HepG2 (cell line): Measurements from ENCODE around the gene PIM3. TPM values are rescaled to one million over a fixed set of nuclear protein-coding genes. Genes with fewer than 3 reads are reported as not detected.

Experiments
- ATAC-seq: fragments of 200-7000 bp; cut with Tn5 transposase; 3 replicates; pipeline ENCODE4 v1.9.1; 2020; ENCODE audit warnings: mild to moderate bottlenecking, moderate library complexity
- BruUV-seq: library from RNA; stranded (reverse); fragments of 400-500 nt; replicated peaks from 2 replicates; lab custom pipeline; 2021; lab: Mats Ljungman, UMichigan
- CTCF ChIA-PET: fragments of 300-600 bp; formaldehyde crosslinking; extraction: SDS; loops from one replicate; lab custom pipeline; 2021; ENCODE audit warnings: low total read pairs, inconsistent platforms, low intra/inter-chr PET ratio; lab: Yijun Ruan, JAX
- POLR2A ChIA-PET: fragments of 350-600 bp; sonication (Branson Sonifier 250); formaldehyde crosslinking; loops from one replicate; lab custom pipeline; 2020; ENCODE audit warnings: antibody characterized with exemption, inconsistent platforms; lab: Yijun Ruan, JAX
- DNase-seq: peaks from one replicate; pipeline ENCODE4 v3.0.0-alpha.2; 2015; ENCODE audit warnings: low spot score
- FAIRE-seq: peaks from 3 replicates; lab custom pipeline; 2011; peaks lifted over from hg19 to GRCh38; lab: Jason Lieb, UNC
- H2AFZ ChIP-seq: one replicate; pipeline ENCODE4 v1.6.1; 2011; ENCODE audit warnings: low read length, inconsistent platforms
- H3K27ac ChIP-seq: fragments of 300-600 bp; 3 replicates; pipeline ENCODE4 v1.8.0; 2011; ENCODE audit warnings: mixed run types, mild to moderate bottlenecking, mixed read lengths, low read length, inconsistent platforms; ENCODE audit not compliant: insufficient read depth; ENCODE audit errors: extremely low read length
- H3K27me3 ChIP-seq, 2 experiments: fragments of 200-600 bp in 1 of 2; 2 replicates in 1 of 2; 3 replicates in 1 of 2; pipeline versions ENCODE4 v1.6.0 to v1.8.0; 2011; ENCODE audit warnings: low read length in 2 of 2, mild to moderate bottlenecking in 2 of 2, moderate library complexity in 2 of 2, inconsistent platforms in 1 of 2; ENCODE audit not compliant: insufficient read depth in 2 of 2, control insufficient read depth in 1 of 2
- H3K36me3 ChIP-seq, 2 experiments: fragments of 200-600 bp in 1 of 2; replicated peaks in 1 of 2; 2 replicates in 1 of 2; 3 replicates in 1 of 2; pipeline versions ENCODE4 v1.5.1 to v1.8.0; 2011; ENCODE audit warnings: low read length in 2 of 2, inconsistent platforms in 1 of 2; ENCODE audit not compliant: insufficient read depth in 2 of 2, control insufficient read depth in 1 of 2
- H3K4me1 ChIP-seq: 2 replicates; pipeline ENCODE4 v1.5.1; 2012; ENCODE audit warnings: low read length, inconsistent platforms; ENCODE audit not compliant: insufficient read depth
- H3K4me2 ChIP-seq: 2 replicates; pipeline ENCODE4 v1.6.0; 2011; ENCODE audit warnings: low read depth, low read length, inconsistent platforms
- H3K4me3 ChIP-seq, 3 experiments: fragments of 200-600 bp in 1 of 3; sonication (generic), shearing (Covaris generic) in 1 of 3; replicated peaks in 1 of 3; 2 replicates each; pipeline ENCODE4 v1.5.1; 2011 to 2016; ENCODE audit warnings: low read length in 3 of 3, inconsistent platforms in 2 of 3, low read depth in 2 of 3, mild to moderate bottlenecking in 2 of 3, control low read depth in 1 of 3, mixed read lengths in 1 of 3; ENCODE audit not compliant: insufficient read depth in 1 of 3
- H3K79me2 ChIP-seq: one replicate; pipeline ENCODE4 v1.6.1; 2011; ENCODE audit warnings: low read length, inconsistent platforms; ENCODE audit not compliant: insufficient read depth
- H3K9ac ChIP-seq: 2 replicates; pipeline ENCODE4 v1.6.0; 2011; ENCODE audit warnings: mild to moderate bottlenecking, low read depth, low read length, inconsistent platforms; ENCODE audit not compliant: insufficient read depth
- H3K9me3 ChIP-seq: 2 replicates; pipeline ENCODE4 v1.5.1; 2012; ENCODE audit warnings: mild to moderate bottlenecking, low read length
- H4K20me1 ChIP-seq: 2 replicates; pipeline ENCODE4 v1.6.0; 2011; ENCODE audit warnings: inconsistent platforms, mild to moderate bottlenecking, low read length, moderate library complexity; ENCODE audit not compliant: insufficient read depth
- ARID3A ChIP-seq: IDR thresholded peaks from 2 replicates; pipeline ENCODE4 v1.6.1; 2012; ENCODE audit warnings: low read depth, low read length, improper control_type of control experiment
- CERS6 ChIP-seq: sonication (generic); formaldehyde crosslinking; IDR thresholded peaks from 2 replicates; pipeline ENCODE4 v1.5.0; 2020; ENCODE audit warnings: missing genetic modification reagents
- DDIT3 ChIP-seq: sonication (generic); formaldehyde crosslinking; IDR thresholded peaks from 2 replicates; pipeline ENCODE4 v1.4.0; 2020; ENCODE audit warnings: mild to moderate bottlenecking, missing genetic modification reagents
- PRDM10 ChIP-seq: sonication (generic); formaldehyde crosslinking; IDR thresholded peaks from 2 replicates; pipeline ENCODE4 v1.4.0; 2020; ENCODE audit warnings: low read depth, missing genetic modification reagents
- RERE ChIP-seq: IDR thresholded peaks from 2 replicates; pipeline ENCODE4 v1.6.1; 2016; ENCODE audit warnings: low read depth, missing genetic modification reagents, missing compliant biosample characterization
- U2AF2 ChIP-seq: fragments of 200-400 bp; formaldehyde crosslinking; IDR thresholded peaks from 2 replicates; pipeline ENCODE4 v1.6.1; 2017; ENCODE audit warnings: low read depth, mild to moderate bottlenecking, low read length
- ZNF17 ChIP-seq: sonication (generic); formaldehyde crosslinking; IDR thresholded peaks from 2 replicates; pipeline ENCODE4 v1.5.0; 2020; ENCODE audit warnings: mild to moderate bottlenecking, missing genetic modification reagents
- ZNF546 ChIP-seq: sonication (generic); formaldehyde crosslinking; conservative IDR thresholded peaks from 2 replicates; pipeline ENCODE4 v1.8.1; 2023; ENCODE audit warnings: mild to moderate bottlenecking, missing genetic modification reagents
- WGBS: methylation state at CpG from one replicate; pipeline ENCODE4 v1.1.6; 2017; ENCODE audit warnings: low lambda C conversion rate; 5-methylcytosine and 5-hydroxymethylcytosine counted together
- in situ Hi-C: cut with HindIII; loops from 2 replicates; pipeline ENCODE4 v1.10.0; 2017; ENCODE audit warnings: low pct_unique_long_range_greater_than_20kb; ENCODE audit not compliant: extremely low pct_ligation_motif_present
- intact Hi-C: fragments of 100-400 bp; cut with micrococcal nuclease; formaldehyde crosslinking; loops from one replicate; pipeline ENCODE4 v1.10.0; 2022; ENCODE audit not compliant: unreplicated experiment
- polyA plus RNA-seq, 8 experiments: library from polyadenylated mRNA; depleted of rRNA in 3 of 8; stranded (reverse) in 7 of 8; unstranded in 1 of 8; fragments of >200 nt; fragmentation: Illumina TruSeq in 4 of 8; extraction: Trizol in 4 of 8; gene quantifications; 2 replicates each; pipeline versions ENCODE4 v1.2.1 to v1.2.3, GENCODE V29; 2011 to 2016; ENCODE audit warnings: low read depth in 4 of 8, missing spikeins in 1 of 8, mixed read lengths in 1 of 8; ENCODE audit not compliant: insufficient read depth in 1 of 8
- total RNA-seq, 5 experiments: library from RNA; depleted of rRNA; stranded (reverse); fragments of >200 nt; fragmentation: Illumina TruSeq; extraction: Trizol; gene quantifications; 2 replicates each; pipeline ENCODE4 v1.2.3, GENCODE V29; 2016; ENCODE audit warnings: low read depth in 1 of 5

PIM3 gene
- total and polyA plus RNA-seq, 2 of the 13 experiments (the other 11 are each of a cell fraction or from before 2014, with no cell fraction given), result 21.6 to 31.2 TPM

GRCh38 chr22:50010676-50011446 is 50.3 kb downstream of the PIM3 start:
- intact Hi-C loops (no loop called here), in situ Hi-C loops (no loop called here)
- H3K79me2 ChIP-seq, result no peaks in the 10 kb centered on the region
- 34% methylated on average over 30 of the region's 61 CpGs for WGBS
- no peak overlapping the region for H3K4me3 ChIP-seq
- ATAC-seq (no peak), FAIRE-seq (no peak), DNase-seq (no peak)
- BruUV-seq, result no TSS peak
- POLR2A ChIA-PET, result no interaction called here
- CTCF ChIA-PET, result no interaction called here
- no peaks in the 10 kb centered on the region for H3K36me3 ChIP-seq
- no peak overlapping the region for H3K4me2 ChIP-seq
- H4K20me1 ChIP-seq, result no peaks in the 10 kb centered on the region
- H3K27ac ChIP-seq, result no peak overlapping the region
- no peak overlapping the region for H2AFZ ChIP-seq
- H3K9ac ChIP-seq, result no peak overlapping the region
- H3K4me1 ChIP-seq, result peaks cover 12% of the 10 kb centered on the region
- peaks cover 19 to 62% of the 10 kb centered on the region in 2 experiments for H3K27me3 ChIP-seq
- H3K9me3 ChIP-seq, result no peaks in the 10 kb centered on the region
- TF ChIP-seq ZNF546 (CRISPR knock-in tag) (no peak), CERS6 (CRISPR knock-in tag) (no peak), PRDM10 (CRISPR knock-in tag) (no peak), ZNF17 (no peak), DDIT3 (CRISPR knock-in tag) (no peak), RERE (CRISPR knock-in tag) (no peak), U2AF2 (no peak), ARID3A (no peak)
